PC-3 (cell line): ENCODE results near the gene FARS2. TPM values are rescaled to one million over a fixed set of nuclear protein-coding genes. Genes with fewer than 3 reads are reported as not detected.

Source experiments
- ATAC-seq: fragments of 200-7000 bp; cut with Tn5 transposase; 2 replicates; pipeline ENCODE4 v1.9.1; 2020; ENCODE audit warnings: mild to moderate bottlenecking, moderate library complexity
- BruUV-seq: library from RNA; stranded (reverse); fragments of 400-500 nt; replicated peaks from 2 replicates; lab custom pipeline; 2021; lab: Mats Ljungman, UMichigan
- CTCF ChIA-PET: fragments of 300-600 bp; sonication (Branson Sonifier 250); formaldehyde crosslinking; loops from one replicate; lab custom pipeline; 2022; ENCODE audit warnings: antibody characterized with exemption; lab: Charles Lee
- POLR2A ChIA-PET: fragments of 300-600 bp; sonication (Branson Sonifier 250); formaldehyde crosslinking; loops from one replicate; lab custom pipeline; 2022; ENCODE audit warnings: antibody characterized with exemption; ENCODE audit not compliant: unreplicated experiment; lab: Charles Lee
- DNase-seq: peaks from one replicate; pipeline ENCODE4 v3.0.0-alpha.2; 2015
- H2AFZ ChIP-seq: fragments of 300-600 bp; sonication (generic); 2 replicates; pipeline ENCODE4 v1.6.0; 2016; ENCODE audit warnings: antibody characterized with exemption, low read length
- H3F3A ChIP-seq: fragments of 300-600 bp; sonication (generic); one replicate; pipeline ENCODE4 v1.6.0; 2017; ENCODE audit warnings: antibody characterized with exemption, low read length, control low read depth, mild to moderate bottlenecking; ENCODE audit not compliant: unreplicated experiment
- H3K27ac ChIP-seq: fragments of 300-600 bp; sonication (generic); 2 replicates; pipeline ENCODE4 v1.5.1; 2016; ENCODE audit warnings: mild to moderate bottlenecking, low read length
- H3K27me3 ChIP-seq: fragments of 300-600 bp; sonication (generic); 2 replicates; pipeline ENCODE4 v1.6.1; 2016; ENCODE audit warnings: low read length, mixed read lengths
- H3K36me3 ChIP-seq: fragments of 300-600 bp; sonication (generic); 2 replicates; pipeline ENCODE4 v1.6.1; 2016; ENCODE audit warnings: low read depth, mixed run types, low read length, mixed read lengths
- H3K4me1 ChIP-seq: fragments of 300-600 bp; sonication (generic); 2 replicates; pipeline ENCODE4 v1.5.1; 2016; ENCODE audit warnings: low read length; ENCODE audit not compliant: insufficient read depth
- H3K4me2 ChIP-seq: fragments of 300-600 bp; sonication (generic); 2 replicates; pipeline ENCODE4 v1.6.0; 2016; ENCODE audit warnings: low read length
- H3K4me3 ChIP-seq: fragments of 300-600 bp; sonication (generic); 2 replicates; pipeline ENCODE4 v1.5.1; 2016; ENCODE audit warnings: mild to moderate bottlenecking, low read length, mixed read lengths
- H3K79me2 ChIP-seq: fragments of 300-600 bp; sonication (generic); 2 replicates; pipeline ENCODE4 v1.6.1; 2017; ENCODE audit warnings: low read length, mixed read lengths
- H3K9ac ChIP-seq: fragments of 300-600 bp; sonication (generic); 2 replicates; pipeline ENCODE4 v1.6.0; 2016; ENCODE audit warnings: mild to moderate bottlenecking, low read length
- H3K9me2 ChIP-seq: fragments of 300-600 bp; sonication (generic); replicated peaks from 2 replicates; pipeline ENCODE4 v1.6.1; 2016; ENCODE audit warnings: mixed run types, low read length, mixed read lengths
- H3K9me3 ChIP-seq: fragments of 300-600 bp; sonication (generic); 2 replicates; pipeline ENCODE4 v1.6.1; 2016; ENCODE audit warnings: low read length, mixed read lengths
- H4K20me1 ChIP-seq: fragments of 300-600 bp; sonication (generic); 2 replicates; pipeline ENCODE4 v1.6.1; 2016; ENCODE audit warnings: low read length, mixed read lengths
- CTCF ChIP-seq: fragments of 300-600 bp; sonication (generic); conservative IDR thresholded peaks from 2 replicates; pipeline ENCODE4 v1.5.1; 2017; ENCODE audit warnings: antibody characterized with exemption, low read depth, mild to moderate bottlenecking, low read length
- EZH2 ChIP-seq: fragments of 300-600 bp; sonication (generic); IDR thresholded peaks from one replicate; pipeline ENCODE4 v1.6.1; 2017; ENCODE audit warnings: antibody characterized with exemption, mild to moderate bottlenecking, low read length; ENCODE audit not compliant: unreplicated experiment
- EZH2phosphoT487 ChIP-seq: fragments of 300-600 bp; sonication (generic); IDR thresholded peaks from 2 replicates; pipeline ENCODE4 v1.6.1; 2018; ENCODE audit warnings: mild to moderate bottlenecking, antibody characterized with exemption, low read length, borderline replicate concordance
- intact Hi-C: fragments of 100-400 bp; cut with micrococcal nuclease; formaldehyde crosslinking; loops from 2 replicates; pipeline ENCODE4 v1.9.0; 2023
- total RNA-seq: library from RNA; depleted of rRNA; stranded (reverse); fragments of >200 nt; gene quantifications from 2 replicates; pipeline ENCODE4 v1.2.3, GENCODE V29; 2014

Gene FARS2
- total RNA-seq, 1 experiment from 2014 or later: 23.0 TPM

- no peaks in the 10 kb centered on the region for H3K79me2 ChIP-seq
- ATAC-seq (peak; percentile 54), DNase-seq (peak; percentile 59)
- H3K27me3 ChIP-seq: no peaks in the 10 kb centered on the region
- TF ChIP-seq CTCF (peak; percentile 75), EZH2 (no peak), EZH2phosphoT487 (no peak)
- ChIA-PET CTCF (interaction anchor here (0.7 to 1.8 kb wide), 3 partner anchors 188 to 277 kb away, joined by 4 to 6 read pairs (median 4); no protein-coding TSS in a partner anchor), POLR2A (interaction anchor here (0.6 kb wide), 1 partner anchor 132 kb away, joined by 4 read pairs; no protein-coding TSS in a partner anchor)
- peaks cover 7% of the 10 kb centered on the region; the same call in 1 of the 2 replicates for H3K4me1 ChIP-seq
- intact Hi-C loops: loop anchor here (1.0 to 5.0 kb wide), 4 partner anchors 140 to 345 kb away; partner anchors contain the start of genes FARS2 and LYRM4
- no peak overlapping the region for H3K9ac ChIP-seq
- no peak overlapping the region for H3K4me2 ChIP-seq
- H3K4me3 ChIP-seq: no peak overlapping the region
- H3K36me3 ChIP-seq: no peaks in the 10 kb centered on the region
- no peak overlapping the region for H3K27ac ChIP-seq
- H3K9me2 ChIP-seq: no peaks in the 10 kb centered on the region
- BruUV-seq: no TSS peak
- no peaks in the 10 kb centered on the region for H3K9me3 ChIP-seq
- no peaks in the 10 kb centered on the region for H3F3A ChIP-seq
- H4K20me1 ChIP-seq: no peaks in the 10 kb centered on the region
- no peak overlapping the region for H2AFZ ChIP-seq
Measured at GRCh38 chr6:5401845-5402738, 140.8 kb downstream of the FARS2 start.

GRCh38 chr6:5403076-5403475 is 141.8 kb downstream of the FARS2 start:
- Histone ChIP-seq H3K4me1 (peaks cover 7% of the 10 kb centered on the region; the same call in 1 of the 2 replicates), H3K36me3 (no peaks in the 10 kb centered on the region), H3K27ac (no peak overlapping the region), H3F3A (no peaks in the 10 kb centered on the region), H4K20me1 (no peaks in the 10 kb centered on the region), H2AFZ (no peak overlapping the region), H3K9me3 (no peaks in the 10 kb centered on the region), H3K9ac (no peak overlapping the region), H3K4me2 (no peak overlapping the region), H3K27me3 (no peaks in the 10 kb centered on the region), H3K4me3 (no peak overlapping the region), H3K79me2 (no peaks in the 10 kb centered on the region), H3K9me2 (no peaks in the 10 kb centered on the region)
- POLR2A ChIA-PET: no interaction called here
- no TSS peak for BruUV-seq
- intact Hi-C loops: loop anchor here (2.0 to 5.0 kb wide), 3 partner anchors 141 to 346 kb away; partner anchors contain the start of genes FARS2 and LYRM4
- TF ChIP-seq EZH2phosphoT487 (no peak), CTCF (no peak), EZH2 (no peak)
- CTCF ChIA-PET: interaction anchor here (1.2 to 1.8 kb wide), 2 partner anchors 189 to 260 kb away, joined by 4 to 6 read pairs; no protein-coding TSS in a partner anchor
- no peak for DNase-seq
- peak; percentile 14; the same call in 1 of the 2 replicates for ATAC-seq
